ENCODE results near the gene FADS6.

GRCh38 chr17:74919440-74920305, 26.2 kb upstream of the FADS6 start:
- TF ChIP-seq CTCF (IDR thresholded peaks at IDR 0.05), result no peak
- TF ChIP-seq POLR2A (IDR thresholded peaks at IDR 0.05), result no peak
